ENCODE results near the gene TTR. TPM values are rescaled to one million over a fixed set of nuclear protein-coding genes. Genes with fewer than 3 reads are reported as not detected.

The TTR gene
- total and polyA plus RNA-seq, 9 of the 15 experiments (the other 6 are each of a cell fraction or from before 2014, with no cell fraction given), result 0.17 to 0.53 TPM; not detected in 7

DNA sequence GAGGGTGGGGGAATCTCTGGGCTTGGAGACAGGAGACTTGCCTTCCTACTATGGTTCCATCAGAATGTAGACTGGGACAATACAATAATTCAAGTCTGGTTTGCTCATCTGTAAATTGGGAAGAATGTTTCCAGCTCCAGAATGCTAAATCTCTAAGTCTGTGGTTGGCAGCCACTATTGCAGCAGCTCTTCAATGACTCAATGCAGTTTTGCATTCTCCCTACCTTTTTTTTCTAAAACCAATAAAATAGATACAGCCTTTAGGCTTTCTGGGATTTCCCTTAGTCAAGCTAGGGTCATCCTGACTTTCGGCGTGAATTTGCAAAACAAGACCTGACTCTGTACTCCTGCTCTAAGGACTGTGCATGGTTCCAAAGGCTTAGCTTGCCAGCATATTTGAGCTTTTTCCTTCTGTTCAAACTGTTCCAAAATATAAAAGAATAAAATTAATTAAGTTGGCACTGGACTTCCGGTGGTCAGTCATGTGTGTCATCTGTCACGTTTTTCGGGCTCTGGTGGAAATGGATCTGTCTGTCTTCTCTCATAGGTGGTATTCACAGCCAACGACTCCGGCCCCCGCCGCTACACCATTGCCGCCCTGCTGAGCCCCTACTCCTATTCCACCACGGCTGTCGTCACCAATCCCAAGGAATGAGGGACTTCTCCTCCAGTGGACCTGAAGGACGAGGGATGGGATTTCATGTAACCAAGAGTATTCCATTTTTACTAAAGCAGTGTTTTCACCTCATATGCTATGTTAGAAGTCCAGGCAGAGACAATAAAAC, 6.5 kb downstream of the TTR start:
- Histone ChIP-seq H3K9me3 (replicated peaks; ENCODE audit: control insufficient read depth, insufficient read depth, low read depth, low read length) (no peaks in the 10 kb centered on the region), H4K20me1 (replicated peaks; ENCODE audit: control insufficient read depth, insufficient read depth, low read length) (no peaks in the 10 kb centered on the region), H3K4me1 (replicated peaks in 1 of 2; ENCODE audit: control insufficient read depth in 2 of 2, insufficient read depth in 2 of 2, low read length in 2 of 2) (no peaks in the 10 kb centered on the region), H3K27ac (ENCODE audit: extremely low read depth, low read depth, low read length) (no peak overlapping the region), H3K4me3 (no peak overlapping the region), H3K9me1 (ENCODE audit: control insufficient read depth, insufficient read depth, low read length) (no peaks in the 10 kb centered on the region), H3K36me3 (ENCODE audit: control insufficient read depth, insufficient read depth, low read length) (no peaks in the 10 kb centered on the region), H3K9ac (ENCODE audit: insufficient read depth in 1 of 2, low read depth in 2 of 2, low read length in 2 of 2) (no peak overlapping the region), H3K79me2 (ENCODE audit: control insufficient read depth, insufficient read depth, low read length) (no peaks in the 10 kb centered on the region), H3K4me2 (ENCODE audit: insufficient read depth, low read length) (no peak overlapping the region), H2AFZ (ENCODE audit: low read depth, low read length) (no peak overlapping the region), H3K27me3 (ENCODE audit: control insufficient read depth in 2 of 2, insufficient read depth in 2 of 2, low read length in 2 of 2) (no peaks in the 10 kb centered on the region; a peak in 1 of 5 replicates)
- intact Hi-C loops (cut with micrococcal nuclease), result no loop called here
- FAIRE-seq (no peak), DNase-seq (ENCODE audit: extremely low read depth in 1 of 4, low spot score in 3 of 4) (no peak), ATAC-seq (no peak)
- no peak for TF ChIP-seq ZNF449 (CRISPR knock-in tag; IDR thresholded peaks at IDR 0.05)
- TF ChIP-seq ZNF77 (CRISPR knock-in tag; IDR thresholded peaks at IDR 0.05), result no peak
- no peak for TF ChIP-seq SRF (CRISPR knock-in tag; IDR thresholded peaks at IDR 0.05)
- TF ChIP-seq ZNF830 (CRISPR knock-in tag; IDR thresholded peaks at IDR 0.05), result no peak
- TF ChIP-seq, protein P1, sequence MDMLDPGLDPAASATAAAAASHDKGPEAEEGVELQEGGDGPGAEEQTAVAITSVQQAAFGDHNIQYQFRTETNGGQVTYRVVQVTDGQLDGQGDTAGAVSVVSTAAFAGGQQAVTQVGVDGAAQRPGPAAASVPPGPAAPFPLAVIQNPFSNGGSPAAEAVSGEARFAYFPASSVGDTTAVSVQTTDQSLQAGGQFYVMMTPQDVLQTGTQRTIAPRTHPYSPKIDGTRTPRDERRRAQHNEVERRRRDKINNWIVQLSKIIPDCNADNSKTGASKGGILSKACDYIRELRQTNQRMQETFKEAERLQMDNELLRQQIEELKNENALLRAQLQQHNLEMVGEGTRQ (CRISPR knock-in tag; IDR thresholded peaks at IDR 0.05), result no peak
- WGBS (ENCODE audit: insufficient coverage, low coverage, missing lambda C conversion rate), result 2% methylated on average over 13 of the region's 13 CpGs
- no TSS peak for BruUV-seq (replicated peaks)
- POLR2A ChIA-PET, result interaction anchor here (1.2 kb wide), 1 partner anchor 10 kb away, joined by 3 read pairs; no protein-coding TSS in a partner anchor
- CTCF ChIA-PET (ENCODE audit: low intra/inter-chr PET ratio), result no interaction called here
- in situ Hi-C loops (cut with MboI), result no loop called here
